Neural cell (in vitro differentiated cells): Measurements from ENCODE around the gene SLC8A1. TPM values are rescaled to one million over a fixed set of nuclear protein-coding genes. Genes with fewer than 3 reads are reported as not detected.

Experiments used
- H2AFZ ChIP-seq: fragments of 200-600, 300-800 bp; sonication (generic), shearing (Covaris generic); 2 replicates; pipeline ENCODE4 v1.6.0; 2014; ENCODE audit warnings: low read depth, mild to moderate bottlenecking, antibody characterized with exemption, low read length, moderate library complexity
- H3F3A ChIP-seq: fragments of 200-600 bp; shearing (Covaris generic); 2 replicates; pipeline ENCODE4 v1.6.1; 2016; ENCODE audit warnings: mild to moderate bottlenecking, moderate library complexity, mixed read lengths, antibody characterized with exemption, low read length; ENCODE audit not compliant: insufficient read depth, poor library complexity, severe bottlenecking
- H3K27ac ChIP-seq: fragments of 200-600, 300-800 bp; sonication (generic), shearing (Covaris generic); 2 replicates; pipeline ENCODE4 v1.5.1; 2014; ENCODE audit warnings: mild to moderate bottlenecking, low read length, moderate library complexity
- H3K27me3 ChIP-seq: fragments of 300-800, 200-600 bp; sonication (generic), shearing (Covaris generic); 2 replicates; pipeline ENCODE4 v1.6.0; 2014; ENCODE audit warnings: mild to moderate bottlenecking, low read depth, low read length, moderate library complexity; ENCODE audit not compliant: insufficient read depth
- H3K36me3 ChIP-seq: fragments of 300-800, 200-600 bp; sonication (generic), shearing (Covaris generic); 2 replicates; pipeline ENCODE4 v1.5.1; 2014; ENCODE audit warnings: mild to moderate bottlenecking, antibody characterized with exemption, low read length, moderate library complexity; ENCODE audit not compliant: insufficient read depth
- H3K4me2 ChIP-seq: fragments of 300-800, 200-600 bp; sonication (generic), shearing (Covaris generic); 2 replicates; pipeline ENCODE4 v1.6.0; 2014; ENCODE audit warnings: mild to moderate bottlenecking, low read length
- H3K4me3 ChIP-seq: fragments of 300-800, 200-600 bp; sonication (generic), shearing (Covaris generic); 2 replicates; pipeline ENCODE4 v1.5.1; 2014; ENCODE audit warnings: mild to moderate bottlenecking, low read length, moderate library complexity
- H3K79me2 ChIP-seq: fragments of 200-600 bp; shearing (Covaris generic); replicated peaks from 2 replicates; pipeline ENCODE4 v1.6.0; 2014; ENCODE audit warnings: mild to moderate bottlenecking, low read length, moderate library complexity; ENCODE audit not compliant: insufficient read depth
- H3K9ac ChIP-seq: fragments of 300-800, 200-600 bp; sonication (generic), shearing (Covaris generic); 2 replicates; pipeline ENCODE4 v1.6.1; 2016; ENCODE audit warnings: mild to moderate bottlenecking, low read length, mixed read lengths
- H3K9me2 ChIP-seq: fragments of 200-600 bp; shearing (Covaris generic); 2 replicates; pipeline ENCODE4 v1.6.1; 2016; ENCODE audit warnings: mild to moderate bottlenecking, low read length, mixed read lengths; ENCODE audit not compliant: insufficient read depth
- H3K9me3 ChIP-seq: fragments of 200-600, 300-800 bp; sonication (generic), shearing (Covaris generic); 2 replicates; pipeline ENCODE4 v1.6.1; 2016; ENCODE audit warnings: mild to moderate bottlenecking, mixed run types, low read length, moderate library complexity, mixed read lengths
- H4K20me1 ChIP-seq: fragments of 200-600 bp; shearing (Covaris generic); 2 replicates; pipeline ENCODE4 v1.6.1; 2016; ENCODE audit warnings: mild to moderate bottlenecking, mixed run types; ENCODE audit not compliant: insufficient read depth
- EP300 ChIP-seq: fragments of 450-650 bp; conservative IDR thresholded peaks from 2 replicates; pipeline ENCODE4 v1.6.1; 2014; ENCODE audit warnings: antibody characterized with exemption, mild to moderate bottlenecking, moderate library complexity; ENCODE audit not compliant: poor library complexity, severe bottlenecking
- MXI1 ChIP-seq: fragments of 450-650 bp; conservative IDR thresholded peaks from 2 replicates; pipeline ENCODE4 v1.6.1; 2014; ENCODE audit warnings: antibody characterized with exemption, mild to moderate bottlenecking; ENCODE audit not compliant: poor library complexity, severe bottlenecking
- POLR2AphosphoS5 ChIP-seq: IDR thresholded peaks from 2 replicates; pipeline ENCODE4 v1.6.1; 2012
- RAD21 ChIP-seq: fragments of 450-650 bp; conservative IDR thresholded peaks from 2 replicates; pipeline ENCODE4 v1.6.1; 2014; ENCODE audit warnings: antibody characterized with exemption, mild to moderate bottlenecking, moderate library complexity
- REST ChIP-seq: IDR thresholded peaks from 2 replicates; pipeline ENCODE4 v1.6.1; 2012; ENCODE audit warnings: borderline replicate concordance
- SMC3 ChIP-seq: fragments of 450-650 bp; conservative IDR thresholded peaks from 2 replicates; pipeline ENCODE4 v1.6.1; 2014; ENCODE audit warnings: antibody characterized with exemption, mild to moderate bottlenecking, moderate library complexity; ENCODE audit not compliant: poor library complexity
- polyA plus RNA-seq: library from polyadenylated mRNA; depleted of rRNA; stranded (reverse); fragments of >200 nt; gene quantifications from 2 replicates; pipeline ENCODE4 v1.2.3, GENCODE V29; 2014
- TF ChIP-seq, protein P1 (sequence below): fragments of 450-650 bp; IDR thresholded peaks from 2 replicates; pipeline ENCODE4 v1.5.1; 2014; ENCODE audit warnings: antibody characterized with exemption, mild to moderate bottlenecking, moderate library complexity; ENCODE audit not compliant: poor library complexity, severe bottlenecking

SLC8A1 gene
- polyA plus RNA-seq, 1 donor from 2014 or later, result 18.7 TPM

DNA sequence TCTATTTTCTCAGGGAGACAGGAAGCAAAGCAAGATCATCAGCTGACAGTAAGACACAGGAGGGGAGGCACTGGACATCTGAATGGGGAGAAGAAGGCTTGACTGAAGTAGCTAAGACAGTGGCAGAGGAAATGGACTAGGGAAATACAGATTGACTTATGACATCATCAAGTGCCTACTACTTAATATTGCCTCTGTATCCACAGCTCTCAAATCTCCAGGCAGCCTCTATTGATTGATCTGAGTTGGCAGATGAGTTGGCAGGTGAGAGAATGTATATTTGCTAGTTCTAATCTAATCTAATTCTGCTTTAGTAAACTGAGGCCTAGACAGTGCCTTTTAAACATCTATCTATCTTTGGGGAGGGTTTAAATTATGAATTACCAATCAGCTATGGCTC, 242.1 kb downstream of the SLC8A1 start:
- Histone ChIP-seq H3K4me3 (no peak overlapping the region), H3K9me2 (no peaks in the 10 kb centered on the region), H3K79me2 (no peaks in the 10 kb centered on the region), H3F3A (no peaks in the 10 kb centered on the region), H3K4me2 (no peak overlapping the region), H3K27ac (peak overlapping the region; percentile 5), H4K20me1 (no peaks in the 10 kb centered on the region), H2AFZ (no peak overlapping the region), H3K27me3 (no peaks in the 10 kb centered on the region), H3K36me3 (no peaks in the 10 kb centered on the region), H3K9ac (no peak overlapping the region), H3K9me3 (no peaks in the 10 kb centered on the region)
- TF ChIP-seq, protein P1, sequence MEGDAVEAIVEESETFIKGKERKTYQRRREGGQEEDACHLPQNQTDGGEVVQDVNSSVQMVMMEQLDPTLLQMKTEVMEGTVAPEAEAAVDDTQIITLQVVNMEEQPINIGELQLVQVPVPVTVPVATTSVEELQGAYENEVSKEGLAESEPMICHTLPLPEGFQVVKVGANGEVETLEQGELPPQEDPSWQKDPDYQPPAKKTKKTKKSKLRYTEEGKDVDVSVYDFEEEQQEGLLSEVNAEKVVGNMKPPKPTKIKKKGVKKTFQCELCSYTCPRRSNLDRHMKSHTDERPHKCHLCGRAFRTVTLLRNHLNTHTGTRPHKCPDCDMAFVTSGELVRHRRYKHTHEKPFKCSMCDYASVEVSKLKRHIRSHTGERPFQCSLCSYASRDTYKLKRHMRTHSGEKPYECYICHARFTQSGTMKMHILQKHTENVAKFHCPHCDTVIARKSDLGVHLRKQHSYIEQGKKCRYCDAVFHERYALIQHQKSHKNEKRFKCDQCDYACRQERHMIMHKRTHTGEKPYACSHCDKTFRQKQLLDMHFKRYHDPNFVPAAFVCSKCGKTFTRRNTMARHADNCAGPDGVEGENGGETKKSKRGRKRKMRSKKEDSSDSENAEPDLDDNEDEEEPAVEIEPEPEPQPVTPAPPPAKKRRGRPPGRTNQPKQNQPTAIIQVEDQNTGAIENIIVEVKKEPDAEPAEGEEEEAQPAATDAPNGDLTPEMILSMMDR, result no peak
- TF ChIP-seq EP300, result peak; percentile 44

- no peaks in the 10 kb centered on the region for H3K79me2 ChIP-seq
- no peak for TF ChIP-seq SMC3
- no peak for TF ChIP-seq MXI1
Measured at GRCh38 chr2:40208463-40208862, 243.4 kb downstream of the SLC8A1 start.

DNA sequence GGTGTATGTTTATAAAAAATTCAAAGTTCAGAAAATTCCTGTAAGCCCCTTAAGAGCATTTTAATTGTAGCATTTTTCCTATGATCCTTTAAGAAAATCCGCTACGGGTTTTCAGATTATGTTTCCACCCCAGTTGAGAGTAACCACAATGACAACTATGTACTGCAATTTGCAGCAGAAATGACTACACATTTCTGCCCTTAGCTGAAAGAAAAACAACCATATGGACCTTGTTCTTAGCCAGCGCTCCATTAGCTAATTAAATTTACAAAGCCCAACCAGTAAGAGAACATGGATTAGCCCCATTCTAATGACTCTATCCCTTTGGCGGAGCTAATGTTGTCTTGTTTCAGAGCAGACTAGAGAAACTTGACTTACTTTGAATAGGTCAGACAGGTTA, 247.6 kb downstream of the SLC8A1 start:
- Histone ChIP-seq H3F3A (no peaks in the 10 kb centered on the region), H3K79me2 (no peaks in the 10 kb centered on the region), H3K36me3 (no peaks in the 10 kb centered on the region), H3K4me2 (no peak overlapping the region), H3K4me3 (no peak overlapping the region), H3K27ac (no peak overlapping the region), H3K9ac (no peak overlapping the region), H3K27me3 (no peaks in the 10 kb centered on the region), H4K20me1 (no peaks in the 10 kb centered on the region), H2AFZ (no peak overlapping the region), H3K9me3 (no peaks in the 10 kb centered on the region), H3K9me2 (no peaks in the 10 kb centered on the region)
- TF ChIP-seq MXI1 (no peak), POLR2AphosphoS5 (no peak), REST (no peak), RAD21 (no peak)

More at GRCh38 chr2:40208463-40208862, 243.4 kb downstream of the SLC8A1 start:
- Histone ChIP-seq H3K9me2 (no peaks in the 10 kb centered on the region), H3F3A (no peaks in the 10 kb centered on the region), H4K20me1 (no peaks in the 10 kb centered on the region), H3K9ac (no peak overlapping the region), H3K27me3 (no peaks in the 10 kb centered on the region), H3K9me3 (no peaks in the 10 kb centered on the region), H3K27ac (no peak overlapping the region), H2AFZ (no peak overlapping the region), H3K36me3 (no peaks in the 10 kb centered on the region), H3K4me2 (no peak overlapping the region), H3K4me3 (no peak overlapping the region)
